Middle frontal gyrus (tissue), 1 donor: ENCODE results near the gene TRIM9.
"Not testable (repeated sequence)": the region's sequence is repeated elsewhere in the genome, so short reads cannot be mapped to it uniquely, and the experiment has no call there.

ENCODE experiments used
- DNase-seq: peaks from one replicate; pipeline ENCODE4 v3.0.0-alpha.2; 2015; ENCODE audit warnings: low spot score; ENCODE audit errors: extremely low spot score

TRIM9 gene

DNA sequence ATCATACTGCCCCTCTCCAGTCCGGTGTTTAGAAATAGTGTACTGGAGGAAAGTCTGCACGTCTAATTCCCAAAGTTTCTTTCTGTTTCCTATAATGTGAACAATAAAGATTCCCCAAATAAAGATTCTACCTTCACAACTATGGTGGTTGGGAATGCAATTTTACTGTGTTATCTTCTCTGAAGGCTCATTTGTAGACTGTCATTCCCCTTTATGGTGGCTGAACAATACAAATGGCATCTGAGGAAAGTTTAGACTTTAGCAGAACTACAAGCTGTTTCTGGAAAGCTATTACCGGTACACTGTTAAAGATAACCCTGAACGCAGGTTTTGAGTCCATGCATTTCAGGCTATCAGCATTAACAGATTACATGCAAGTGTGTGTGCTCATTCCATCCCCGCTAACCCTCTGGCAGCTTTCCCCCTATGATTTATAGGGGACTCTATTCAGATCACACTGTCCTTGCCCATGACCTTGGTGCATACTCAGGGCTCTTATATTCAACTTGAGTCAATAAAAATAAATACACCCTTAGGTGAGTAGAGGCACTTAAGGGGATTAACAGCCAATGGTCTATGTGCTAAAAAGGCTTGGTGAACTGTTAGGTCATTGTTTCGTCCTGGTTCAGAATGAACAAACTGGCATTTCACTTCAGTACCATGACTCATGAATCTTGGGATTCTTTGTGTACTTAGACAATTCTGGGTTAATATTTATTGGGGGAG lies 89.9 kb downstream of the TRIM9 start:
- no peak for DNase-seq

DNA sequence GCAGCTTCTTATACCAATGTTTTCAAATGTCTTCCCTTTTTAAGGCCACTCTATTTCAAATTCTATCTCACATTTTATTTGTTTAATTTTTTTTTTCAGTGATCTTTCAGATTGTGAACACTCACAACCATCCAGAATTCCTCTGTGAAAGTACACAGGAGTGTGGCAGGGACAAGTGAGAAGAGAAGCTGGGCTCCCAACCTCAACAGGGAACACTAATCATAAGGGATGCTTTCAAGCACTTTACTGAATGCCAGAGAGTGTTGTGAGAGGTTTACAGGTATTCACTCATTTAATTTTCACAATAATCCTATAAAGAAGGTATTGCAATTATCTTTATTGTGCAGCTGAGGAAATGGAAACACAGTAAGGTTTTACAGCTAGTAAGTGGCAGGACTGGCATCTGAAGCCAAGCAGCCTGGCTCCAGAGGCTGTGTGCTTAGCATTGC lies 90.5 kb downstream of the TRIM9 start:
- no peak for DNase-seq

- no peak for DNase-seq
These were observed 92.4 kb downstream of the TRIM9 start for GRCh38 chr14:51002406-51002999.

DNA sequence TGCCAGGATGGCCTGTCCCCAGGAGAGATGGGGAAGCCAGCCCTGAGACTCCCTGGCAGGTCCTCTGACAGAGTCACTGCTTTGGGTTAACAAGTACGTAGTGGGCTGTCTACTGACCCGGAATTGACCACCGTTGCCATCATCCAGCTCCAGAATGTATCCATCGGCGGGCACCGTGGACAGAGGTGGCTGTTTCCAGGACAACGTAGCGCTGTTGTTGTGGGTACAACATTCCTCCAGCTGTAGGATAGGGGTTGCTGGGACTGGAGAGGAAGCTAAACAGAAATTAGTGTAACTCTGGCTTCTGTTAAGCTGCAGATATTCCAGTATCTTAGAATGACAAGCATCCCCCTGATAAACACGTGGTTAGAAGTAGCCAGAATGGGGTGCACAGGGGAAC lies 94.3 kb downstream of the TRIM9 start:
- DNase-seq: no peak

- DNase-seq: no peak
These were observed 95.2 kb downstream of the TRIM9 start for GRCh38 chr14:50999726-51000125.

- DNase-seq: no peak
These were observed 96.3 kb downstream of the TRIM9 start for GRCh38 chr14:50998612-50999011.

GRCh38 chr14:50997712-50998111 lies 97.2 kb downstream of the TRIM9 start:
- DNase-seq: no peak

- DNase-seq: not testable (repeated sequence)
These were observed 100.7 kb downstream of the TRIM9 start for GRCh38 chr14:50994158-50994557.

GRCh38 chr14:50985859-50986331 lies 109.0 kb downstream of the TRIM9 start:
- DNase-seq: no peak

GRCh38 chr14:50985124-50985858 lies 109.6 kb downstream of the TRIM9 start:
- no peak for DNase-seq

DNA sequence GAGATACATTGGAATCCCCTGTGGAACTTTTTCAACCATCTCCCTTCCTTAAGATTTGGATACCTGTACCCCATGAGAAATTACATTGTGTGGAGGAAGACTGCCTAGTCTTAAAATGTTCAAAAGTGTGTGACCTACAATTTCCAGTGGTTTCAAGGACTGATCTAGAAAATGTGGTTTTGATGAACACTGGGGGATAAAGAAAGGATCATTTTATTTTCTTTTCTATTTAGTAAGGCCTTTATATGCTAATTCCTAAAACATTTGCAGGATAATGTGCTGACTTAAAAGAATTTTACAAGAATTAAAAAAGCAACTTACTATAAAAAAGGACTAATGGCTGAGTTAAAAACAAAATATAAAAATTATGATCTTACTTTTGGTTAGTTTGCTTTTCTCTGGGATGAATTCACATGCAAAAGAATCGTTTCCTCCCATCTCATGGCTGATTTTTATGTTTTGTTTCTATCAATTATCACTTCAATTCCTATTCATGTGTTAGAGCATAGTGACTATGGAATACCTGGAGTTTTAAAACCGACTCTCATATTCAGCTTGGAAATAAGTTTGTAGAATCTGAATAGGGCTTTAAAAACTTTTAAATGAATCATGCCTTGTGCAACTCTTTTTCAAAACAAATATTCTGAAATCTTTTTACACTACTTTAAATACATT lies 110.7 kb downstream of the TRIM9 start:
- DNase-seq: no peak

GRCh38 chr14:50979941-50980850 lies 114.7 kb downstream of the TRIM9 start:
- DNase-seq: no peak

- no peak for DNase-seq
These were observed 116.0 kb downstream of the TRIM9 start for GRCh38 chr14:50978888-50979287.

DNA sequence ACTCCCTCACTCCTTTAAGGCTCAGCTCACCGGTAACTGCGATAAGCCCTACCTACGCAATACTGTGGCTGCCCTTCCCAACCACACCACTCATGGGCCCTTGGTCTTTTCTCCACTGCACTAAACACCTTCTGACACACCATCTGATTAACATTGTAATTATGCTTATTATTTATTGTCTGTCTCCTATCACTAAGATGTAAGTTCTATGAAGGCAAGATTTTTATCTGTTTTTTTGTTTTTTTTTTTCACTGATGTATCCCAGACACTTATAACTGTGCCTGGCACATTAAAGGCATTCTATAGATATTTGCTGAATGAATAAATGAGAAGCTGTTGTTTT lies 116.4 kb downstream of the TRIM9 start:
- DNase-seq: no peak

DNA sequence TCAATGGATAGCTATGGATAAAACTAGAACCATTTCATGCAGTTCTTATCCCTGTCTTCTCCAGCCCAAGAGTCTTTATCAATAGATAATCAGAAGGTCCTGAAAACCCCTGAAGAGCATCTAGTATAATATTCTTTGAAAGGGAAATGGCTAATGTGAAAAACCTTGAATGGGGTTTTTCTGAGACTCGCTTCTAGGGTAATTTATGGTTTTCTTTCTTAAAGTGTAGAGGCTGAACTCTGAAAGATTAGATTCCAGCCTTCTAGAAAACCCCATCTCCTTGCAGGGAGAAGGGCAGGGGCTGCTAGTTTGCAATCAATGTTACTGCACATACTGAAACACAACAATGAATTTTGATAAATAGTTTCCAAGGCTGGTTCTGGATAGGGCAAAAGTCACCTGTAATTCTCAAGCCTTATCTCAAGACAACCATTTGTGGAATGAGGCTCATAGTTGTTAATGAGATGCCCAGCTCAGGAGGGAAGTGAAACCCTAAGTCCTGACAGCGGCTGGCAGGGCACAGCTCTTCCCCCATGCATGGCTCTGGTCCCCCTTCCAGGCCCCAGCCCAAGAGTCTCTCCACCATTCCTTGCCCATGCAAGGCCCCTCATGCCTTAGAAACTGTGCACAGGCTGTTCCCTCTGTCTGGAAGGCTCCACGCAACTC lies 116.9 kb downstream of the TRIM9 start:
- DNase-seq: no peak

DNA sequence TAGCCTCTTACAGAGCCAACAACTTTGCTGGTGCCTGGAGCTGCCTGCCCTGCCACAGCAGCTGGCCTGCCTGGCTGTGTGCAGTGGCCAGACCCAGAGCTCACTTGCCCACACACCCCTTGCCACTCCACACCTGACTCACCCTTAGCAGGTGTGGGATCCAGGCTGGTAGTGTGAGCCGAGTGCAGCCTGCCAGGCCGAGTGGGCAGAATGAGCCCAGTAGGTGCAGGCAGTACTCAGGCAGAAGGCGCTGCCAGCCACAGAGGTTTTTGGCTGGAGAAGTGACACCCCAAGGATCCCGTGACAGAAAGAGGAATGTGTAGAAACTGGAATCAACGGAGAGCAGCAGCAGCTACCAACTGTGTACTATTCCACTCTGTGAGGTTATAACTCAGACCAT lies 120.8 kb downstream of the TRIM9 start:
- no peak for DNase-seq

GRCh38 chr14:50972734-50973133 lies 122.2 kb downstream of the TRIM9 start:
- no peak for DNase-seq

DNA sequence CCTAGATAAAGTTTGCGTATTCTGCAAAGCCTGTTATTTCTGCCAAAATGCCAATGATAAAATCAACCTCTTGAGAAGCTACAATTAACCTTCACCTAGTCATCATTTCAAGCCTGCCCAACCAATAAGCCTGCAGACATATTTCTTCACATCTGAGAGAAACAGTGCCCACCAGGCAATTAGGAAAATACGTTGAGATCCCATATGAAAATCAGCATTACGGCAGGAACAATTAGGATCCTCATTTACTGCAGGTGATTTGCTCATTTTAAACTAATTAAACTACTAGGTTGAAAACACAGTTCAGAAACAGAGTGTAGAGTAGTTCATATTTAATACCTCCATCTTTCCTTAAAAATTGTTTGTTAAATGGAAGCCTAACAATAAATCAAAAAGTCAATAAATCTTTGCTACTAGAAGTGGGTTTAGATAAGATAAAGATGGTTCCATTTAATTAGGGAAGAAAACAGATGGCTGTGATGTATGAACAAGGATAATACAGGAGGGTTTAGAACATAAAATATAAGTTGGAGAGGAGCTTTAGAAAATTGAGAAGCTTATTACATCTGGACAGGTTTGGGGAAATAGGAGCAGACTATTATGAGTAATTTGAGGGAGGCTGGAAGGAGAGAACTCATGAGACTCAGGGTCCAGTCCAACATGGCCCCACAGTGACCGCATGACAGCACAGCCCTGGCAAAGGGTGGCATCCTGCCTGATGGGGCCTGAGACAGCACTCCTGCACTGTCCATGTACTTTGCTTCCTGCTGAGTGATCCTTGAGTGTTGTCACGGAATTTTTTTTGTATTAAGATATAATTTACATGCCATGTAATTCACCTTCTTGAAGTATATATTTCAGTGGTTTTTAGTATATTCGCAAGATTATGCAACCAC lies 123.8 kb downstream of the TRIM9 start:
- DNase-seq: no peak

DNA sequence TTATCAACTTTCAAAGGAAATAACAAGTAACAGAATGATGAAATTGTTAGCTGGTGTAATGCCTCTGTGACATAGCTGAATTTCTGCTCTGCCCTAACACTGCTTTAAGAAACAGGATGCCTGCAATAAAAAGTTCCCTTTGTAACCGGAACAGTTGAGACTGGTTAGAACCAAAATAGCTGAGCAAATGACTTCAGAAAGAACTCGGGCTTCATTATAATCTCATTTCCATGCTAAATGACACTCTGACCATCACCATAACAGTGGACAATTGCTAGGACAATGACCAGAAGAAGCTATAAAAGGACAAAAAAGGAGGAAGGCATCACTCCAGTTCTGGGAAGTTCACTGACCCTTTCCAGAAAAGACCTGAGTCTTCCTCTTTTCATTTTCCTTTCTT lies 127.1 kb downstream of the TRIM9 start:
- DNase-seq: no peak
